ENCODE data around the gene FBXL20. TPM values are rescaled to one million over a fixed set of nuclear protein-coding genes. Genes with fewer than 3 reads are reported as not detected.

FBXL20 gene
- total and polyA plus RNA-seq, 8 donors = 2.5 to 15.5 (median 7.0) TPM

DNA sequence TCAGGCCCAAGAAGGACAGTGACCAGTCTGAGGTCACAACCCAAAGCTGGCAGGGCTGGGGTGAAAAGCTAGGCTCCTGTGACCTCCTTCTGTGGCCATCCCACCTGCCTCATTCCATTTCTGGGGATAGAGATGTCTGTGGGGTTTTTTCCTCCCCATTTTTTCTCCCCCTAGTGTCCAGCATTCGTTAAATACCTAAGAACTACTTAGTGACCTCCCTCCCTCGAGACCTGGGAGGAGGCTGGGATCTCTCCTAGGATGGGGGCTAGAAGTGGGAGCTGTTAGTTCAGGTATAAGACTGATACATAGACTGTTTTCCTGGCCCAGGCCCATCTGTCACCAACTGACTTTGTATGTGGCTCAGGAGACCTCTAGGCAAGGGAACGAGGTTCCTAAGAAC is 155.2 kb downstream of the FBXL20 start:
- intact Hi-C loops (cut with DNase I) = no loop called here
- H3K27ac ChIP-seq = no peak overlapping the region
- no peaks in the 10 kb centered on the region for H3K36me3 ChIP-seq
- TF ChIP-seq, protein P1, sequence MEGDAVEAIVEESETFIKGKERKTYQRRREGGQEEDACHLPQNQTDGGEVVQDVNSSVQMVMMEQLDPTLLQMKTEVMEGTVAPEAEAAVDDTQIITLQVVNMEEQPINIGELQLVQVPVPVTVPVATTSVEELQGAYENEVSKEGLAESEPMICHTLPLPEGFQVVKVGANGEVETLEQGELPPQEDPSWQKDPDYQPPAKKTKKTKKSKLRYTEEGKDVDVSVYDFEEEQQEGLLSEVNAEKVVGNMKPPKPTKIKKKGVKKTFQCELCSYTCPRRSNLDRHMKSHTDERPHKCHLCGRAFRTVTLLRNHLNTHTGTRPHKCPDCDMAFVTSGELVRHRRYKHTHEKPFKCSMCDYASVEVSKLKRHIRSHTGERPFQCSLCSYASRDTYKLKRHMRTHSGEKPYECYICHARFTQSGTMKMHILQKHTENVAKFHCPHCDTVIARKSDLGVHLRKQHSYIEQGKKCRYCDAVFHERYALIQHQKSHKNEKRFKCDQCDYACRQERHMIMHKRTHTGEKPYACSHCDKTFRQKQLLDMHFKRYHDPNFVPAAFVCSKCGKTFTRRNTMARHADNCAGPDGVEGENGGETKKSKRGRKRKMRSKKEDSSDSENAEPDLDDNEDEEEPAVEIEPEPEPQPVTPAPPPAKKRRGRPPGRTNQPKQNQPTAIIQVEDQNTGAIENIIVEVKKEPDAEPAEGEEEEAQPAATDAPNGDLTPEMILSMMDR (IDR thresholded peaks at IDR 0.05) = no peak
- FAIRE-seq = no peak
- no peaks in the 10 kb centered on the region for H3K4me1 ChIP-seq
- H3K27me3 ChIP-seq = no peaks in the 10 kb centered on the region
- no peak for ATAC-seq
- 30 to 33% methylated on average over 3 of the region's 3 CpGs for WGBS, 2 donors
- DNase-seq = no peak
- H3K4me3 ChIP-seq = no peak overlapping the region
- H3K9me3 ChIP-seq = no peaks in the 10 kb centered on the region

DNA sequence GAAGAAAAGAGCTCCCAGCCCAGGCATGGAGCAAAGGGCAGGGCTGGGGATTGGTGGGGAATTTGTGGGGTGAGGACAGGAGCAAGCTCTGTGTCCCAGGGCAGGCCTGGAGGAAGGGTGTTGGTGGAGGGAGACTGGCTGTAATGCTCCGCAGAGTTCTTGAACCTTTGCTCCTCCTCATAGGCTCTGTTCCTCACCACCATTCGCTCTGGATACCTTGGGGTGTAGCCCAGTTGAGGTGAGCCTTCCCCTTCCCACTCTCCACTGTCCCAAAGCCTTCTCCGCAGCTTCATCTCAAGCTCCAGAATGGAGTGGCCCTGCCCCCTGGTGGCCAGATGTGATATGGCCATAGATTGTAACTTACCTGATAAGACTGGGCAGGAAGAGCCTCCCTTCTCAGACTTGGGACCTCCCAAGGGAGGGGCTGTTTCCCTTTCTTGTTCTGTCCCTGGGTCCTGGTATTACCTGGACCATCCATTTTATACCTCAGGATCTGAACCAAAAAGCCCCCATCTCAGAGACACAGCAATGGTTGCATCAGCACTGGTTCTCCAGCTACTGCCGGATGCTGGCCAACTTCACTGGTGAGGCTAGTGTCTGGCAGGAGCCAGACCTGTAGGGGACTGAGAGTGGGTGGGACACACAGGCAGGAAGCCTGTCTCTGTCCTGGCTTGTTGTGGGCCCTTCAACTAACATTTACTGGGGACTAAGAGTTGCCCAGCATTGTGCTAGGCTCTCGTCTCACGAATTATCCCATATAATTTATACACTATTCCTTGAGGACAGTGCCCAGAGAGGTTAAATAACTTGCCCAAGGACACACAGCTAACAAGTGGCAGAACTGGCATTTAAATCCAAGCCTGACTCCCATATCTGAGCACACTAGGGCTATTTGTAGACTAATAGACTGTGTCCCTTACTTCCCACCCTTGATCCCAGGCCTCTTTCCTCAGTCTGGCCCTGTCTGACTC is 156.5 kb downstream of the FBXL20 start:
- H3K4me3 ChIP-seq = no peak overlapping the region
- intact Hi-C loops (cut with DNase I) = no loop called here
- WGBS, 2 donors = 43 to 44% methylated on average over 6 of the region's 6 CpGs
- TF ChIP-seq, protein P1 (IDR thresholded peaks at IDR 0.05) = peak; percentile 87 to 96 (median 94)
- ATAC-seq (peak; percentile 81 to 98 (median 96)), DNase-seq (peak; percentile 60 to 94 (median 86)), FAIRE-seq (no peak)
- H3K4me1 ChIP-seq = no peaks in the 10 kb centered on the region
- H3K36me3 ChIP-seq = no peaks in the 10 kb centered on the region
- no peaks in the 10 kb centered on the region for H3K27me3 ChIP-seq
- H3K9me3 ChIP-seq = no peaks in the 10 kb centered on the region
- H3K27ac ChIP-seq = no peak overlapping the region

DNA sequence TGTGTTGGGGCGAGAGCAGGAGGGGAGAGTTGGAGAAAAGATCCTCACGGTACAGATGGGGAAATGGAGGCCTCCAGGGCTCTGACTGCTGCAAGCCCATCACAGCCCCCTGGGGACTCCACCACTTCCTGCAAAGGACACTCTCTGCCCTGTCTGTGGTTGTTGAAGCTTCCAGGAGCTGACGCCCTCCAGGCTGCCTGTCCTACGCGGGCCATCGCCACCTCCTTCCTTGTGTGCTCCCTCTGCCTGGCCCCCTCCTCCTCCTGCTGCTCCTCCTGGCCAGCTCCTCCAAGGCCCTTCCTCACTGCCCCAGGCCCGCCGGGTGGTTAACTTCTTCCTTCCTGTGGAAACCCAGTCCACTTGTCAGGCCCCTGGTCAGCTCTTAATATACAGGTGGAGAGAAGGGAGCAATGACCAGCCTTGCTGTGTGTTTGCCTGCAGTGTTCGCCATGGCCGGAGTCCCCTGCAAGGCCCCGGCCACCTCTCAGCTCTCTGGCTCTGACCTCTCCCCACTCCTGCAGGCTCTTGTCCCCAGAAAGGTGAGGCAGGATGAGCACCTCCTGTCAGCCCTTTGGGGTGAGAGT is 157.3 kb downstream of the FBXL20 start:
- Histone ChIP-seq H3K27ac (no peak overlapping the region), H3K9me3 (no peaks in the 10 kb centered on the region), H3K4me3 (no peak overlapping the region), H3K27me3 (no peaks in the 10 kb centered on the region), H3K36me3 (no peaks in the 10 kb centered on the region), H3K4me1 (no peaks in the 10 kb centered on the region)
- TF ChIP-seq, protein P1 (IDR thresholded peaks at IDR 0.05) = no peak
- 36 to 43% methylated on average over 11 of the region's 11 CpGs for WGBS, 2 donors
- FAIRE-seq (no peak), DNase-seq (peak in 1 of 6 donors; percentile 73), ATAC-seq (peak in 1 of 4 donors; percentile 11)
- intact Hi-C loops (cut with DNase I) = no loop called here

DNA sequence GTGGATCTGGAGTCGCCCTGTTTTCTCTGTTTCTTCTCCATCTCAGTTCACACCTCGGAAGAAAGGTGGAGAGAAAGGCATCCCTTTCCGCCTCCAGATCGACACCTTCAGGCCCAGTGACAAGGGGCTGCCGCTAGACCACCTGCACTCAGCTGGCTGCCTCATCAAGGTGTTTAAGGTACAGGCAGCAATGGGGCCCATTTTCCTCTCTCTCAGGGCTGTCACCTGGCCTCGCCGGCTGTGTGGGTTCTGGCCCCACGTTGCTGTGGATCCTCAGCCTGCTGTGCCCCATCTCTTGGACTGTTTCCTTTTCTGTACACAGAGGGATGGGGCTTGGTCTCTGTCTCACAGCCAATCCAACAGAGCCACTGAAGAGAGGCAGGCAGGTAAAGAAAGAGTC is 158.3 kb downstream of the FBXL20 start:
- no peaks in the 10 kb centered on the region for H3K36me3 ChIP-seq
- H3K27me3 ChIP-seq = no peaks in the 10 kb centered on the region
- H3K27ac ChIP-seq = no peak overlapping the region
- TF ChIP-seq, protein P1 (IDR thresholded peaks at IDR 0.05) = no peak
- FAIRE-seq = no peak
- ATAC-seq = no peak
- no peak for DNase-seq
- H3K9me3 ChIP-seq = no peaks in the 10 kb centered on the region
- WGBS, 2 donors = 47 to 49% methylated on average over 8 of the region's 8 CpGs
- H3K4me3 ChIP-seq = no peak overlapping the region
- H3K4me1 ChIP-seq = no peaks in the 10 kb centered on the region
- intact Hi-C loops (cut with DNase I) = no loop called here
